Hematopoietic multipotent progenitor cell treated with erythropoietin and hydrocortisone succinate and interleukin-3 and kit ligand, for 15 days (in vitro differentiated cells): ENCODE measurements around the gene ADAMTS6.
"Not testable (repeated sequence)": the region's sequence is repeated elsewhere in the genome, so short reads cannot be mapped to it uniquely, and the experiment has no call there.

Experiments
- DNase-seq: peaks from one replicate; pipeline ENCODE4 v3.0.0-alpha.2; 2015; ENCODE audit warnings: low spot score

ADAMTS6 gene, protein sequence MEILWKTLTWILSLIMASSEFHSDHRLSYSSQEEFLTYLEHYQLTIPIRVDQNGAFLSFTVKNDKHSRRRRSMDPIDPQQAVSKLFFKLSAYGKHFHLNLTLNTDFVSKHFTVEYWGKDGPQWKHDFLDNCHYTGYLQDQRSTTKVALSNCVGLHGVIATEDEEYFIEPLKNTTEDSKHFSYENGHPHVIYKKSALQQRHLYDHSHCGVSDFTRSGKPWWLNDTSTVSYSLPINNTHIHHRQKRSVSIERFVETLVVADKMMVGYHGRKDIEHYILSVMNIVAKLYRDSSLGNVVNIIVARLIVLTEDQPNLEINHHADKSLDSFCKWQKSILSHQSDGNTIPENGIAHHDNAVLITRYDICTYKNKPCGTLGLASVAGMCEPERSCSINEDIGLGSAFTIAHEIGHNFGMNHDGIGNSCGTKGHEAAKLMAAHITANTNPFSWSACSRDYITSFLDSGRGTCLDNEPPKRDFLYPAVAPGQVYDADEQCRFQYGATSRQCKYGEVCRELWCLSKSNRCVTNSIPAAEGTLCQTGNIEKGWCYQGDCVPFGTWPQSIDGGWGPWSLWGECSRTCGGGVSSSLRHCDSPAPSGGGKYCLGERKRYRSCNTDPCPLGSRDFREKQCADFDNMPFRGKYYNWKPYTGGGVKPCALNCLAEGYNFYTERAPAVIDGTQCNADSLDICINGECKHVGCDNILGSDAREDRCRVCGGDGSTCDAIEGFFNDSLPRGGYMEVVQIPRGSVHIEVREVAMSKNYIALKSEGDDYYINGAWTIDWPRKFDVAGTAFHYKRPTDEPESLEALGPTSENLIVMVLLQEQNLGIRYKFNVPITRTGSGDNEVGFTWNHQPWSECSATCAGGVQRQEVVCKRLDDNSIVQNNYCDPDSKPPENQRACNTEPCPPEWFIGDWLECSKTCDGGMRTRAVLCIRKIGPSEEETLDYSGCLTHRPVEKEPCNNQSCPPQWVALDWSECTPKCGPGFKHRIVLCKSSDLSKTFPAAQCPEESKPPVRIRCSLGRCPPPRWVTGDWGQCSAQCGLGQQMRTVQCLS (N-terminal part only)

GRCh38 chr5:65481635-65482295 is at the start of gene ADAMTS6:
Gene ADAMTS6 (minus strand): TSS chr5:65481920. CDS start chr5:65473673, 8,247 bp downstream.
- peak; percentile 83 for DNase-seq

GRCh38 chr5:65530904-65531303 is 49.2 kb upstream of the ADAMTS6 start:
- no peak for DNase-seq

- DNase-seq, result no peak
These were observed 44.0 kb upstream of the ADAMTS6 start for GRCh38 chr5:65525726-65526125.

DNA sequence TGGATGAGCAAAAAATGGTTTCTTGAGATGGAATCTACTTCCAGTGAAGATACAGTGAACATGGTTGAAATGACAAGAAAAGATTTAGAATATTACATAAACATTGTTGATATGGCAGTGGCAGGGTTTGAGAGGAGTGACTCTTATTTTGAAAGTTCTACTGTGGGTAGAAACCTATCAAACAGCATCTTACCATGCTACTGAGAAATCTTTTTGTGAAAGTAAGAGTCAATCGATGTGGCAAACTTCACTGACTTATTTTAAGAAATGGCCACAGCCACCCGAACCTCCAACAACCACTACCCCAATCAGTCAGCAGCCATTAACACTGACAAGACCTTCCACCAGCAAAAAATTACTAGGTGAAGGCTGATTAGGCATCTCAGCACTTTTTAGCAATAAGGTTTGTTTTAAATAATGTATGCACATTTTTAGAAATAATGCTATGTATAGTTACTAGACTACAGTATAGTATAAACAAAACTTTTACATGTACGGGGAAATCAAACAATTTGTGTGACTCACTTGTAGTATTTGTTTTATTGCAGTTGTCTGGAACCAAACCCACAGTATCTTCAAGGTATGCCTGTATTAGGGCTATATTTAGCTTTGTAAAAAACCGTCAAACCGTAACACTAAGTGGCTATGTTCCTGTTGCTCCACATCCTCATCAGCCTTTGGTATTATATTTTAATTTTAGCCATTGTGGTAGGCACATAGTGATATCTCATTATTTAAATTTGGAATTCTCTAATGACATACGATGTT is 30.6 kb upstream of the ADAMTS6 start:
- no peak for DNase-seq

- DNase-seq, result no peak
These were observed 27.3 kb upstream of the ADAMTS6 start for GRCh38 chr5:65508978-65509377.

DNA sequence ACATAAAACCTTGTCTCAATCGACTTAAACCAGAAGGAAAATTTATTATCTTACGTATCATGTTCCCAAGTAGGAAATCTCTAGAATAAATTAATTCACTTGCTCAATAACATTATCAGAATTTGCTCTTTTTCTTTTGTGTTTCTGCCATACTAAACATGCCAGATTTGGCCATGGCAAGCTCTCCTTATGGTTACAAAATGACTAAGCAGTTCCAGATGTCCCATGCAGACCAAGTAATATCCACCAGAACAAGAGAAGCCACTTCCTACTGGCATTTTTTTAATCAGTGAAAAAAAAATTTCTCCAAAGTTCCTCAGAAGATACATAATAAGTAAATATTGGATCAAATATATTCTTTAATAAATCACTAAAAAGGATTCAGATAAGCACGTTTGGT is 25.2 kb upstream of the ADAMTS6 start:
- DNase-seq, result no peak

DNA sequence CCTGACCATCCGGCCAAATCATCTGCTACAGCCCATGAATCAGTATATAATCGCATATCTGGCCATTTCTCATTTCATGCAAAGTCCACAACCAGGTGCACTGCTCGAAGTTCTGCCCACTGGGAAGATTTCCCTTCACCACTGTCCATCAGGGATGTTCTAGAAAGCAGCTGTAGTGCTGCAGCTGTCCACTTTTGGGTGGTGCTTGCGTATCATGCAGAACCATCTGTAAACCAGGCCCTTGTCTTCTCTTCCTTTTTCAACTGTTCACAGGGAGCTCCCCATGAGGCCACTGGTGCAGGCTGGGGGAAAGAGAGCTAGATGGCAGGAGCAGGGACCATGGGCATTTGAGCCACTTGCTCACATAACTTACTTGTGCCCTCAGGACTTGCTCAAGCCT is 7.4 kb upstream of the ADAMTS6 start:
- no peak for DNase-seq

- DNase-seq, result not testable (repeated sequence)
These were observed 6.4 kb upstream of the ADAMTS6 start for GRCh38 chr5:65488038-65488687.

- DNase-seq, result not testable (repeated sequence)
These were observed 5.1 kb upstream of the ADAMTS6 start for GRCh38 chr5:65486803-65487202.

- DNase-seq, result no peak
These were observed 3.7 kb upstream of the ADAMTS6 start for GRCh38 chr5:65485405-65485804.

DNA sequence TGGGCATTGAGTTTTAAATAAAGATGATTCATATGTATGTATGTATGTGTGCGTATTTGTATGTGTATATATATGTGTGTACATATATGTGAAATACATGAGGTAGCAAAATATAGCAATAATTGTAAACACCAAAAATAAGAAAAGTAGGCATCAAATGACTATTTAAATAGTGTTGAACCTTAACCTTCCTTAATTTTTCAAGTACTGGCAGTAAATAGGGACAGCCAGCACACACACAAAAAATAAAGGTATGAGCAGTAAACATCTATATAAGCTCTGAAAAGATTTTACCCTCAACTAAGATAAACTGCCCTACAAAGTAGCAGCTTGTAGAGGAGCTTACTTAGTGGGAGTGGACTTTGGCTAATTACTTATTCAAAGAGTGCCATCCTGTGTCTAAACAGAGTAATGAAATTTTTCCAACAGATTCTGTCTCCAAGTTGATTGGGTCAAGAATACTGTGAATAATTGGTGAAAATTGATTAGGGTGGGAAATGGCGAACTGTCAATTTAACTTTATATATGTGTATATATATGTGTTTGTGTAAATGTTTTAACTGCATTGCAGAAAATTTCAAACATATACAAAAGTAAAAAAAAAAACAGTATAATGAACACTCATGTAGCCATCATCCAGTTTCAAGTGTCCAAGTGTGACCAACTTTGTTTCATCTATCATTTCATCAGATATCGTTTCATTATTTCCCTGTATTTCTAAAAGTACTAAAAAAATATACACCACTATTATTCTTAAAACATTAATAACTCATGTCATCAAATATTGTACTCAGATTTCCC is 2.0 kb upstream of the ADAMTS6 start:
- peak; percentile 78 for DNase-seq

DNA sequence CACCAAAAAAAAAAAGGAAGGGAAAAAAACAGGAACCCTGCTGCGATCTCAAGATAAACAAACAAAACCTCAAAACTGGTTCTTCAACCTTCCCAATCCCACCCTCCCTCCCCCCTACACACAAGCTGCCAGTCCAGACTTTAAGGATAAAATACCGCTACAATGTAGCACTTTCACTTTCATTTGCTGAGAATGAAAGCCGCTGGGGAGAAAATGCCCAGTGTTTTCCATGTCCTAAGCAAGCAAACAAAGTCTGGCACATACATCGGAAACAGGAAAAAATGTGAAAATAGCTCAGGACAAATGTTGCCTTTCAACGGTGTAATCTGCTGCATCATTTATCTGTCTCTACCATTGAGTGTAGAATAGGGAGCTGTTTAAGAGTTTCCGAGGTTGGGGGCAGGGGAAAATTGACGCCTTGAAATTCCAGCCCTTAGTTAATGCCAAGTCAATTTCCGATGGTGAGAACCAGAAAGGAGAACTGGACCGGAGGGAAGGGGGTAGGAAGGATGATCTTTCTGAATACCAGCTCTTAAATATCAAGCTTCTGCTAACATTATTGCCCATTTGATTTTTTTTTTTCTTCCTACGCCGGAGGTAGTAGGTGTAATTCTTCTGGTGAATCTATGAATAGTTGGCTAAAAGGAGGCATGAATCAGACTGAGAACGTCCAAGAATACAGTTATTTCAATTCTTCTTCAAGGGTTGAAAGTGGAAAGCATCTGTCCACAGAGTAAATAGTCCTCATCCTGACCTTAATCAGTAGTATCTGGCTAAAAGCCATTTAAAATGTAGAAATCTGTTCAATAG is 1.2 kb upstream of the ADAMTS6 start:
- peak; percentile 53 for DNase-seq

DNA sequence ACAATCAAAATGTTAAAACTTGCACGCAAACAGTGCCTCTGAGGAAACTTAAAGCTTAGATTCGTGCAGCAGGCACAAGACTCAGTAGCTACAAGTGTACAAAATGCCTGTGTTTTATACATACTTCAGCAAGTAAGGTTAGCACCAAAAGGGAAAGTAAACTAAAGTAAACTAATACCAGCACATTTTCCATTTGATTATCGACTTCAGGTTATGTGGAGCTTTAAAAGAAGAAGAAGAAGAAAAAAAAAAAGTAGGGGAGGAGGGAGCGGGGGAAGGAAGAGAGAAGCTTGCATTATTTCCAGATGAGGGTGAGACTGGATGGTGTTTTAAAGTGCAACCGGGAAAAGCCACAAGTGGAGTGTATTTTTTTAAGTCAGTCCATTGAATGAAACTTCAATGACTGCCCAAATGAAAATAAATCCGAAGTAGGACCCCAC is 596 bp upstream of the ADAMTS6 start:
- DNase-seq, result peak; percentile 33

- DNase-seq, result no peak
These were observed 544 bp downstream of the ADAMTS6 start for GRCh38 chr5:65481171-65481581.

- peak; percentile 72 for DNase-seq
These were observed 1.3 kb downstream of the ADAMTS6 start for GRCh38 chr5:65480306-65480865.

GRCh38 chr5:65479527-65479926 is 2.2 kb downstream of the ADAMTS6 start:
- no peak for DNase-seq

- no peak for DNase-seq
These were observed 3.4 kb downstream of the ADAMTS6 start for GRCh38 chr5:65478336-65478735.

DNA sequence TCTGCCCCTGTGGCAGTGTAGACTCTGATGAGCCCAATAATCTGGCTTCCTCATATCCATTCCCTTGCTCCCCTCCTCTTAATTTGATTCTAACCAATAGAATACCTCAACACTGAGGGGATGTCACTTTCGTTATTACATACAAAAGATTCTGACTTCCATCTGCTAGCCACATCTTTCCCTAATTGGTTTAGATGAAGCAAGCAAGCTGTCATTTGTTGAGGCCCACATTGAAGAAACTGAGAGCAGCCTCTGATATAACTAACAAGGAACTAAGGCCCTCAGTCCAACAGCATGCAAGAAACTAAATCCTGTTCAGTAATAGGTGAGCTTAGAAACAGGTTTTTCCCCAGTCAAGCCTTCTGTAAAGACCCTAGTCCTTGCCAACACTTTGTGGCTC is 5.8 kb downstream of the ADAMTS6 start:
- DNase-seq, result no peak

DNA sequence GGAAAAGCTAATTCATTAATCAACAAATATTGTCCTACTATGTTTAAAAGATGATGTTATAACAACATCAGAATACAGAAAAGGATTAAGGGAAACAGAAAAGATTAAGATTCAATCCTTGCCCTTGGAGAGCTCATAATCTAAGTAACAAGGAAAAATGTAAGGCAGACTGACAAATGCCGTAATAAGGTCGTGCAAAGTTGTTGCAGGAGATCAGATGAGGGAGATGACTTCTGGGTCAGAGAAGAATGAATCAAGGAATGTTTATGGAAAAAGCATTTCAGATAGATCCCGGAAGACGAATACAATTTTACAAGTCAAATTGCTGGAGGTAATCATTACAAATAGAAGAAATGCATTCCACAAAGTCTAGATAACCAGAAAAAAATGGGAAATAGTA is 6.4 kb downstream of the ADAMTS6 start:
- DNase-seq, result no peak
